HEK293 (cell line): Measurements from ENCODE around the gene XRN1.
"Not testable (repeated sequence)": the region's sequence is repeated elsewhere in the genome, so short reads cannot be mapped to it uniquely, and the experiment has no call there.

Experiments
- HOXA7 ChIP-seq: sonication (generic); formaldehyde crosslinking; IDR thresholded peaks from 2 replicates; pipeline ENCODE4 v1.8.1; 2022; ENCODE audit warnings: missing genetic modification reagents, borderline replicate concordance
- ZNF174 ChIP-seq: fragments of 450-650 bp; formaldehyde crosslinking; IDR thresholded peaks from 2 replicates; pipeline ENCODE4 v1.5.0; 2017; ENCODE audit warnings: missing biosample characterization, mild to moderate bottlenecking, missing genetic modification characterization
- ZNF248 ChIP-seq: fragments of 450-650 bp; formaldehyde crosslinking; IDR thresholded peaks from 2 replicates; pipeline ENCODE4 v1.5.1; 2017; ENCODE audit warnings: missing biosample characterization, missing genetic modification characterization
- TF ChIP-seq, protein P1 (sequence below): fragments of 450-650 bp; formaldehyde crosslinking; IDR thresholded peaks from 2 replicates; pipeline ENCODE4 v1.5.1; 2017; ENCODE audit warnings: missing biosample characterization, missing genetic modification characterization
- TF ChIP-seq, protein P2 (sequence below): fragments of 450-650 bp; formaldehyde crosslinking; IDR thresholded peaks from 2 replicates; pipeline ENCODE4 v1.5.1; 2016; ENCODE audit warnings: missing biosample characterization, missing genetic modification characterization
- TF ChIP-seq, protein P3 (sequence below): fragments of 450-650 bp; formaldehyde crosslinking; IDR thresholded peaks from 2 replicates; pipeline ENCODE4 v1.5.1; 2017; ENCODE audit warnings: missing biosample characterization, missing genetic modification characterization

DNA sequence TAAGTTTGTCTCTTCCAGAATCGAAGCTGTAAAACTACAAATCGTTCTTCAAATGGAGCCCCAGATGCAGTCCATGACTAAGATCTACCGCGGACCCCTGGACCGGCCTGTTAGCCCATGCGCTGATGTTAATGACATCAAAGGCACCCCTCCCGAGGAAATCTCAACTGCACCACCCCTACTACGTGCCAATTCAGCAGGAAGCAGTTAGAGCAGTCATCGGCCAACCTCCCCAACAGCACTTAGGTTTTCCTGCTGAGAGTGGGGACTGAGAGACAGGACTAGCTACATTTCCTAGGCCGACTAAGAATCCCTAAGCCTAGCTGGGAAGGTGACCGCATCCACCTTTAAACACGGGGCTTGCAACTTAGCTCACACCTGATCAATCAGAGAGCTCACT, 4.8 kb downstream of the XRN1 start:
- TF ChIP-seq, protein P1, sequence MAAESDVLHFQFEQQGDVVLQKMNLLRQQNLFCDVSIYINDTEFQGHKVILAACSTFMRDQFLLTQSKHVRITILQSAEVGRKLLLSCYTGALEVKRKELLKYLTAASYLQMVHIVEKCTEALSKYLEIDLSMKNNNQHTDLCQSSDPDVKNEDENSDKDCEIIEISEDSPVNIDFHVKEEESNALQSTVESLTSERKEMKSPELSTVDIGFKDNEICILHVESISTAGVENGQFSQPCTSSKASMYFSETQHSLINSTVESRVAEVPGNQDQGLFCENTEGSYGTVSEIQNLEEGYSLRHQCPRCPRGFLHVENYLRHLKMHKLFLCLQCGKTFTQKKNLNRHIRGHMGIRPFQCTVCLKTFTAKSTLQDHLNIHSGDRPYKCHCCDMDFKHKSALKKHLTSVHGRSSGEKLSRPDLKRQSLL (tag by site-specific recombination): not testable (repeated sequence)
- TF ChIP-seq, protein P2, sequence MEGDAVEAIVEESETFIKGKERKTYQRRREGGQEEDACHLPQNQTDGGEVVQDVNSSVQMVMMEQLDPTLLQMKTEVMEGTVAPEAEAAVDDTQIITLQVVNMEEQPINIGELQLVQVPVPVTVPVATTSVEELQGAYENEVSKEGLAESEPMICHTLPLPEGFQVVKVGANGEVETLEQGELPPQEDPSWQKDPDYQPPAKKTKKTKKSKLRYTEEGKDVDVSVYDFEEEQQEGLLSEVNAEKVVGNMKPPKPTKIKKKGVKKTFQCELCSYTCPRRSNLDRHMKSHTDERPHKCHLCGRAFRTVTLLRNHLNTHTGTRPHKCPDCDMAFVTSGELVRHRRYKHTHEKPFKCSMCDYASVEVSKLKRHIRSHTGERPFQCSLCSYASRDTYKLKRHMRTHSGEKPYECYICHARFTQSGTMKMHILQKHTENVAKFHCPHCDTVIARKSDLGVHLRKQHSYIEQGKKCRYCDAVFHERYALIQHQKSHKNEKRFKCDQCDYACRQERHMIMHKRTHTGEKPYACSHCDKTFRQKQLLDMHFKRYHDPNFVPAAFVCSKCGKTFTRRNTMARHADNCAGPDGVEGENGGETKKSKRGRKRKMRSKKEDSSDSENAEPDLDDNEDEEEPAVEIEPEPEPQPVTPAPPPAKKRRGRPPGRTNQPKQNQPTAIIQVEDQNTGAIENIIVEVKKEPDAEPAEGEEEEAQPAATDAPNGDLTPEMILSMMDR: not testable (repeated sequence)
- not testable (repeated sequence) for TF ChIP-seq ZNF248 (tag by site-specific recombination); ZNF174 (tag by site-specific recombination); HOXA7 (CRISPR knock-in tag)
- TF ChIP-seq, protein P3, sequence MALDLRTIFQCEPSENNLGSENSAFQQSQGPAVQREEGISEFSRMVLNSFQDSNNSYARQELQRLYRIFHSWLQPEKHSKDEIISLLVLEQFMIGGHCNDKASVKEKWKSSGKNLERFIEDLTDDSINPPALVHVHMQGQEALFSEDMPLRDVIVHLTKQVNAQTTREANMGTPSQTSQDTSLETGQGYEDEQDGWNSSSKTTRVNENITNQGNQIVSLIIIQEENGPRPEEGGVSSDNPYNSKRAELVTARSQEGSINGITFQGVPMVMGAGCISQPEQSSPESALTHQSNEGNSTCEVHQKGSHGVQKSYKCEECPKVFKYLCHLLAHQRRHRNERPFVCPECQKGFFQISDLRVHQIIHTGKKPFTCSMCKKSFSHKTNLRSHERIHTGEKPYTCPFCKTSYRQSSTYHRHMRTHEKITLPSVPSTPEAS (tag by site-specific recombination): not testable (repeated sequence)
